ENCODE results near the gene ZBED6.
A peak's percentile ranks its signal among the peaks of the same experiment; 100 is the strongest.
"Not testable (repeated sequence)": the region's sequence is repeated elsewhere in the genome, so short reads cannot be mapped to it uniquely, and the experiment has no call there.

Gene ZBED6

DNA sequence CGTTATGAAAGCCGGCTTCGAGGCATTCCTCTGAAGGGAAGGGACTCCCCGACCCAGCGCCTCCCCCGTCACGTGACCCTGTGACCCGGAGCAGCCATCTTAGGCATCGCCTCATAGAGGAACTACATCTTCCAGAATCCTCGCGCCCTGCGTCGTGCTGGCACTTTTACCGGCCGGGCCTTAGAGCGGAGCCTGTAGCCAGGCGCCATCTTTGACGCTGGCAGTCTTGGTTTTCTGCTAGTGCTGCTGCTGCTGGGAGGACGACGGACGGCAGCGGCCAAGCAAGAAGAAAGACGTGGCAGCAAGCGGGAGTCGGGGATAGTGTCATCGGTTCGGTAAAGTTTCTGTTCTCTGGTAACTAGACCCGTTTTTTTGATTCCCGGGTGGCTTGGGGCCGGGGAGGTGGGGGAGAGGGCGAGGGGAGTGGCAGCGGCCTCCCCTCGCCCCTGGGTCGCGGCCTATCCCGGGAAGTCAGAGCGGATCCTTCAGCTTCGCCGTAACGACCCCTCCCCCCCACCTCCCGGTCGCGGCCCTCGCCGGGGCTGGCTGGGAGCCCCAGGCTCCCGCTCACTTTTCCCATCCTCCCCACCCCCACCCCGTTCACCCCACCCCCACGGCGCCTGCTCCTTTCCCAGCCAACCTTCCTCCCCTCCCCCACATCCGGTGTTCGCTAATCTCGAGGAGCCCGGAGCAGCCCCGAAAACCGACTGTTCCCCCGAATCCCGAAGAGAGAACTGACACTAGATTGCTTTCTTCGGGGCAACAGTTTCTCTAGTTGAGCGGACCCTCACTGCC lies at the start of gene ZBED6, which contains the start of gene ZC3H11A:
Gene ZBED6 (plus strand): TSS at position 183 of the 795 bp plus-strand sequence. CDS start 1,900 bp downstream, outside the sequence.
Gene ZC3H11A (plus strand): TSS at position 183 of the 795 bp plus-strand sequence. CDS start 21,448 bp downstream, outside the sequence.
- DNase-seq (ENCODE audit: low spot score): peak; percentile 98

DNA sequence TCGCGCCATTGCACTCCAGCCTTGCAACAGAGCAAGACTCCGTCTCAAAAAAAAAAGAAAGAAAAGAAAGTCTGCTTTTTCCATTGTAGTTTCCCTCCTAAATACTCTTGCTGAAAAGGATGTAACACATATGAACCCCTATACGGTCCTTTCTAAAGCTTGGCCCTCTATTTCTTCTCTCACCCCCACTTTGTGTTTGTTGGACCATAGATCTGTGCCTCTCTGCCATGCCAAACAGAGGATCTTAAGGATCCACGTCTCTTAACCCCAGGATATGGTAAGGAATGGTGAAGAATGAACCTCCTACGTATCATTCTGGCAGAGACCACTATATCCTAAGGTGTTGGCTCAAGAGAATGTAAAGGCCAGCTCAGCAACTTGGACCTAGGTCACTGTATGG lies 49.1 kb upstream of the ZBED6 start:
- no peak for DNase-seq (ENCODE audit: low spot score)

DNA sequence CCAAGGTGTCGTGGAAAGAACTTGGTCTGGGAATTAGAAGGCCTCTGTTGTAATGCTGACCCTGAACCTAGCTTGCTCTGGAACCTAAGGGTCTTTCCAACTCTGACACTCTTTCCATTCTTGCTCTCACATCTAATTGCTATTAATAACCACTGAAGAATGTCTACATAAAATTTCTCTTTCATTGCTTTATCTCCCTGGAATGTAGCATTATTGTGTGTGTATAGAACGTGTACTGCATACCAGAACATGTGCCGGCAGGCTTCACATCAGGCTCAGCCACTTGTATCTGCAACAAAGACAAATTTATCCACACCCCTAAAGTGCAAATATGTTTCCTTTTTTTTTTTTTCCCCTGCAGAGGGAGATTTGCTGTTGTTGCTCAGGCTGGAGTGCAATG lies 44.4 kb upstream of the ZBED6 start:
- DNase-seq (ENCODE audit: low spot score): no peak

- DNase-seq (ENCODE audit: low spot score): not testable (repeated sequence)
Observed at GRCh38 chr1:203751618-203752361, 43.6 kb upstream of the ZBED6 start.

DNA sequence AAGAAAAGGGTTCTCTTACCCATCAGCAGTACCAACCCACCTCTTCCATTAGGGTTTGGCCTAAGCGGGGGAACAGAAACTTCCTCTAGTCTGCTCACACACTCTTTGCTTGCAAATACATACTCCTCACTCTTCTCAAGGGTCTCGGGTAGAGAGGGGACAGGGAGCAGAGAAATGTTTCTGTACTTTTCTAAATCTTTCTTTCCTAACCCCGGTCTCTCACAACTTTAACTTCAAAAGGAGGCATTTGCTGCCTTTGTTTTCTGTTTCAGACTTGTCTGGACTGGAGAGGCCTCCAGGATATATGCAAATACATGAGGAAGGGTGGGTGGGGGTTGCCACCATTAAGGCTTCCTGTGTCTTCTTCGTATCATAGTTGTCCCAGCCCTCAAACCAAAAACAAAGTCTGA lies 41.0 kb upstream of the ZBED6 start:
- DNase-seq (ENCODE audit: low spot score): no peak

DNA sequence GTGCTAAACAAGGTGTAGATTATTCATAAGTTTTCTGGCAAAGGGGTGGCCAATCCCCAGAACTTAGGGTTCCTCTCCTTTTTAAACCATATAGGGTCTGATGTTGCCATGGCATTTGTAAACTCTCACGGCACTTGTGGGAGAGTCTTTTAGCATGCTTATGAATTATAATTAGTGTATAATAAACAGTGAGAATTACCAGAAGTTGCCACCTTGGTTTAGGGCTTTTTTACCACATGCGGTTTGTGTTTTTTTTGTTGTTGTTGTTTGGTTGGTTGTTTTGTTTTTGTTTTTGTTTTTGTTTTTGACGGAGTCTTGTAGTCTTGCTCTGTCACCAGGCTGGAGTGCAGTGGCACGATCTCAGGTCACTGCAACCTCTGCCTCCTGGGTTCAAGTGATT lies 39.4 kb upstream of the ZBED6 start:
- DNase-seq (ENCODE audit: low spot score): no peak

GRCh38 chr1:203758749-203759148 lies 36.7 kb upstream of the ZBED6 start:
- not testable (repeated sequence) for DNase-seq (ENCODE audit: low spot score)

GRCh38 chr1:203760506-203760905 lies 34.9 kb upstream of the ZBED6 start:
- no peak for DNase-seq (ENCODE audit: low spot score)

DNA sequence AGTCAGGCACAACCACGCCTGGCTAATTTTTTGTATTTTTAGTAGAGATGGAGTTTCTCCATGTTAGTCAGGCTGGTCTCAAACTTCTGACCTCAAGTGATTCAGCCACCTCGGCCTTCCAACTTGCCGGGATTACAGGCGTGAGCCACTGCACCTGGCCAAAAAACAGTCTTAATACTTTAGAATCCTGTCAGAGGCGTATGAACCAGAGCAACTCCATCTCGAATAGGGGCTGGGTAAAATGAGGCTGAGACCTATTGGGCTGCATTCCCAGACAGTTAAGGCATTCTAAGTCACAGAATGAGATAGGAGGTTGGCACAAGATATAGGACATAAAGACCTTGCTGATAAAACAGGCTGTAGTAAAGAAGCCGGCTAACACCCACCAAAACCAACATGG lies 33.5 kb upstream of the ZBED6 start:
- DNase-seq (ENCODE audit: low spot score): not testable (repeated sequence)

- DNase-seq (ENCODE audit: low spot score): no peak
Observed at GRCh38 chr1:203763505-203763904, 31.9 kb upstream of the ZBED6 start.

- DNase-seq (ENCODE audit: low spot score): no peak
Observed at GRCh38 chr1:203764105-203765028, 31.1 kb upstream of the ZBED6 start.

DNA sequence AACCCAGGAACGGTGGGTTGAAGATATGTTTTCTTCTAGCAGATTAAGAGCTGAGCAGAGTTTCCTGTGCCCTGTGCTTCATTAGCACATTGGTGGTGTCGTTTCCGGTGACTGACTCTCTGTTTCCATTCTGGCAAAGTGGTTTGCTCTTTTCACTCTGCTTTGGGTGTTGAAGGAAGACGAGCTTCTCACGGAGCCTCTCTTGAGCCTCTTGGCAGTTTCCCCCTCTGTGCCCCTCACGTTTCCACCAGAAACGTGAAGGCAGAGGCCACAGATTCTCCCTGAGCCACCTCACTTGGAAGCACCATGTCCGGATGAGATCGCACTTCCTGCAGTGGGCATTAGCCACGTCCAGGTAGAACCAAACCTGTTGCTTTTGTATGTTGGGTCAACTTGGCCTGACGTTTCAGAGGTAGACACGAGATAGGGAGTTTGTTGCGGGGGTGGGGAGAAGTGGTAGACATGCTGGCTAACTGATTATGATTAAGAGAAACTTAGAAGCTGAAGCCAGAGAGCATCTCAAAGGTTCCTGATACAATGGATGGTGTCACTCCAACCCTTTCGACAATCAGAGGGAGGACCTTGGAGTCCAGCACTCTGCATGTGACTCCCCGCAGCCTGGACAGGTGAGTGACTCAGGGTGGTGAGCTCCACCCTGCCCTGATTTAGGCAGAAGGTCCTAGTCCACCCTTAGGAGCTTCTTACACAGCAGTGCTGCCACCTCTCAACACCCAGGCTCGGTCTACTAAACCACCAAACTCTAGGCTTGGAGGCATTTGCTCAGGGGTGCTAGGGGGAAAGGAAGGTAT lies 30.2 kb upstream of the ZBED6 start, which contains the start of gene LAX1:
Gene LAX1 (plus strand): TSS at position 155 of the 809 bp plus-strand sequence. CDS start 383 bp downstream, at position 538.
- no peak for DNase-seq (ENCODE audit: low spot score)

GRCh38 chr1:203768256-203768655 lies 27.2 kb upstream of the ZBED6 start:
- DNase-seq (ENCODE audit: low spot score): no peak

- peak; percentile 92 for DNase-seq (ENCODE audit: low spot score)
Observed at GRCh38 chr1:203769505-203770343, 25.7 kb upstream of the ZBED6 start.

GRCh38 chr1:203771901-203772301 lies 23.5 kb upstream of the ZBED6 start:
- no peak for DNase-seq (ENCODE audit: low spot score)

DNA sequence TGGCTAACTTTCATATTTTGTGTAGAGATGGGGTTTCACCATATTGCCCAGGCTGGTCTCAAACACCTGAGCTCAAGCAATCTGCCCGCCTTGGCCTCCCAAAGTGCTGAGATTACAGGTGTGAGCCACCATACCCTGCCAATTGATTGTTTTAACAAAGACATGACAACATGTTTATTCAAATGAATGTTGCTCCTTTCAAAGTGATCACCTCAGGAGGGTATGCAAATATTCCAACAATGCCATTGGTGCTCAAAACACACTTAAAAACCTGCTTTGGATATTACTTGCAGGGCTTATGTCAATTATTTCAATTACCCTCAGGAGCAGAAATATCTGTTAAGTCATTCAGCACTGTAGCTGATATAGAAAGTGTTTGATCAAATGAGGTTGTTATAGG lies 22.6 kb upstream of the ZBED6 start:
- DNase-seq (ENCODE audit: low spot score): no peak

- no peak for DNase-seq (ENCODE audit: low spot score)
Observed at GRCh38 chr1:203776636-203777035, 18.8 kb upstream of the ZBED6 start.

GRCh38 chr1:203777596-203777995 lies 17.8 kb upstream of the ZBED6 start:
- DNase-seq (ENCODE audit: low spot score): no peak

DNA sequence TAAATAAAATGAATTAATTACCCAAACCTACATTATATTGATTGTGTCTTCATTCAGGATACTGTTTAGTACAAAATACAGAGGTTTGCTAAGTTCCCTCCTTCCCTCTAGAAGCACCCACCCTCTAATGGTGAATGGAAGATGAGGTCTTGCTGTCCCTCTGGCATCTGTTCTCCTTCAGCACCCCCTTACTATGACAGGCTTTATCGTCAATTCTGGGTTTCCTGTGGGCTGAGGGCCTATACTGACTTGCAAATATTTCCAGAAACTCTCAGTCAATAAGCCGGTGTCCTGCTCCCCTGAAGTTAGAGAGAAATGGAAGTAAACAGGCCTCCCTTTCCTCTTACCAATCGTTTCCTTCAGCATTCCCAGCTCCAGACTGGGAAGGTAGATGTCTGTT lies 17.3 kb upstream of the ZBED6 start:
- no peak for DNase-seq (ENCODE audit: low spot score)

GRCh38 chr1:203778789-203779188 lies 16.6 kb upstream of the ZBED6 start:
- DNase-seq (ENCODE audit: low spot score): no peak
